Liver (tissue), 9 donors: ENCODE measurements around the gene UBIAD1. TPM values are rescaled to one million over a fixed set of nuclear protein-coding genes. Genes with fewer than 3 reads are reported as not detected.

Experiments
- DNase-seq: peaks from one replicate; pipeline ENCODE4 v3.0.0-alpha.2; 2017; ENCODE audit warnings: low spot score
- H3K27ac ChIP-seq, 2 donors: one replicate each; pipeline ENCODE4 v1.7.0; 2013; ENCODE audit warnings: inconsistent platforms in 2 of 2, low read length in 2 of 2, control low read depth in 1 of 2, low read depth in 1 of 2, mild to moderate bottlenecking in 1 of 2
- H3K27me3 ChIP-seq, 4 donors: one replicate each; pipeline versions ENCODE4 v1.6.1 to v1.7.0; 2013; ENCODE audit warnings: low read length in 3 of 4, inconsistent platforms in 1 of 4, mild to moderate bottlenecking in 1 of 4, moderate library complexity in 1 of 4; ENCODE audit not compliant: control insufficient read depth in 4 of 4, insufficient read depth in 4 of 4
- H3K36me3 ChIP-seq, 4 donors: one replicate each; pipeline versions ENCODE4 v1.6.1 to v1.7.0; 2013; ENCODE audit warnings: low read length in 3 of 4, mild to moderate bottlenecking in 3 of 4, low read depth in 1 of 4, moderate library complexity in 1 of 4; ENCODE audit not compliant: control insufficient read depth in 4 of 4, insufficient read depth in 3 of 4
- H3K4me1 ChIP-seq, 4 donors: one replicate each; pipeline versions ENCODE4 v1.6.1 to v1.7.0; 2013; ENCODE audit warnings: low read length in 3 of 4, mild to moderate bottlenecking in 3 of 4, moderate library complexity in 1 of 4; ENCODE audit not compliant: control insufficient read depth in 4 of 4, insufficient read depth in 4 of 4
- H3K4me3 ChIP-seq, 3 donors: one replicate each; pipeline versions ENCODE4 v1.6.1 to v1.7.0; 2013; ENCODE audit warnings: low read length in 3 of 3, control low read depth in 1 of 3, low read depth in 1 of 3, mild to moderate bottlenecking in 1 of 3
- H3K9ac ChIP-seq, 2 donors: one replicate each; pipeline ENCODE4 v1.7.0; 2013; ENCODE audit warnings: low read length in 2 of 2, mild to moderate bottlenecking in 2 of 2, moderate library complexity in 2 of 2, control low read depth in 1 of 2, low read depth in 1 of 2
- H3K9me3 ChIP-seq, 4 donors: one replicate each; pipeline versions ENCODE4 v1.6.1 to v1.7.0; 2013; ENCODE audit warnings: low read length in 3 of 4; ENCODE audit not compliant: control insufficient read depth in 4 of 4
- ATF3 ChIP-seq: IDR thresholded peaks from 2 replicates; pipeline ENCODE4 v1.6.1; 2016; ENCODE audit warnings: antibody characterized with exemption
- CTCF ChIP-seq: fragments of 150-350 bp; IDR thresholded peaks from 2 replicates; pipeline ENCODE4 v1.5.1; 2017; ENCODE audit warnings: improper control_type of control experiment, low read depth, low read length; ENCODE audit not compliant: missing input control
- EGR1 ChIP-seq, 2 donors: IDR thresholded peaks; 2 replicates each; pipeline ENCODE4 v1.6.1; 2016 to 2018; ENCODE audit warnings: antibody characterized with exemption in 2 of 2, low read depth in 2 of 2
- FOXA1 ChIP-seq: IDR thresholded peaks from 2 replicates; pipeline ENCODE4 v1.6.1; 2016; ENCODE audit warnings: antibody characterized with exemption
- FOXA2 ChIP-seq: IDR thresholded peaks from 2 replicates; pipeline ENCODE4 v1.6.1; 2016; ENCODE audit warnings: antibody characterized with exemption
- HNF4A ChIP-seq, 2 donors: conservative IDR thresholded peaks; 2 replicates each; pipeline ENCODE4 v1.6.1; 2016; ENCODE audit warnings: antibody characterized with exemption in 2 of 2, mild to moderate bottlenecking in 2 of 2
- HNF4G ChIP-seq: IDR thresholded peaks from 2 replicates; pipeline ENCODE4 v1.6.1; 2016; ENCODE audit warnings: antibody characterized with exemption
- JUND ChIP-seq, 2 donors: IDR thresholded peaks; 2 replicates each; pipeline ENCODE4 v1.6.1; 2016; ENCODE audit warnings: antibody characterized with exemption in 2 of 2
- MAX ChIP-seq: IDR thresholded peaks from 2 replicates; pipeline ENCODE4 v1.6.1; 2016; ENCODE audit warnings: antibody characterized with exemption
- NR2F2 ChIP-seq: IDR thresholded peaks from 2 replicates; pipeline ENCODE4 v1.6.1; 2016; ENCODE audit warnings: antibody characterized with exemption
- REST ChIP-seq: IDR thresholded peaks from 2 replicates; pipeline ENCODE4 v1.6.1; 2016; ENCODE audit warnings: antibody characterized with exemption, mild to moderate bottlenecking
- RXRA ChIP-seq, 2 donors: IDR thresholded peaks; 2 replicates each; pipeline ENCODE4 v1.6.1; 2017 to 2018; ENCODE audit warnings: antibody characterized with exemption in 2 of 2, mild to moderate bottlenecking in 1 of 2
- ZBTB33 ChIP-seq: IDR thresholded peaks from 2 replicates; pipeline ENCODE4 v1.6.1; 2016; ENCODE audit warnings: antibody characterized with exemption
- whole genome bisulfite sequencing: extraction: QIAGEN DNeasy Blood & Tissue Kit; methylation state at CpG from one replicate; pipeline ENCODE4 v1.1.7; 2013; 5-methylcytosine and 5-hydroxymethylcytosine counted together
- polyA plus RNA-seq, 2 donors: library from polyadenylated mRNA; stranded (reverse) in 1 of 2; unstranded in 1 of 2; fragments of 200-250 nt in 1 of 2; fragments of >200 nt in 1 of 2; fragmentation: Nextera tagmentation in 1 of 2; extraction: Ambion mirVana in 1 of 2; gene quantifications; one replicate each; pipeline versions ENCODE4 v1.2.1 to v1.2.3, GENCODE V29; 2013 to 2015
- total RNA-seq, 2 donors: library from RNA; depleted of rRNA; stranded (reverse); fragments of >200 nt; gene quantifications; one replicate each; pipeline ENCODE4 v1.2.3, GENCODE V29; 2014
- donor health status: healthy.
- donor health status: healthy.
- donor health status: healthy.
- donor health status: healthy.
- donor health status: healthy.

Gene UBIAD1
- total and polyA plus RNA-seq, 4 donors: 5.4 to 10.2 (median 8.9) TPM

GRCh38 chr1:11321656-11322491 is 48.9 kb downstream of the UBIAD1 start:
- H3K4me3 ChIP-seq: no peak overlapping the region
- no peak overlapping the region for H3K27ac ChIP-seq
- no peaks in the 10 kb centered on the region for H3K27me3 ChIP-seq
- TF ChIP-seq HNF4A (conservative IDR thresholded peaks at IDR 0.05) (no peak), NR2F2 (no peak), CTCF (no peak), ZBTB33 (no peak)
- H3K9me3 ChIP-seq: no peaks in the 10 kb centered on the region
- WGBS: 77% methylated on average over 10 of the region's 10 CpGs
- DNase-seq: no peak
- no peak overlapping the region for H3K9ac ChIP-seq
- H3K4me1 ChIP-seq: peaks cover 0 to 1% (median 0%) of the 10 kb centered on the region in 4 donors
- no peaks in the 10 kb centered on the region for H3K36me3 ChIP-seq

GRCh38 chr1:11324567-11325165 is 51.7 kb downstream of the UBIAD1 start:
- Histone ChIP-seq H3K27me3 (no peaks in the 10 kb centered on the region), H3K36me3 (no peaks in the 10 kb centered on the region), H3K27ac (no peak overlapping the region), H3K4me1 (peaks cover 0 to 1% (median 0%) of the 10 kb centered on the region in 4 donors), H3K4me3 (no peak overlapping the region), H3K9me3 (no peaks in the 10 kb centered on the region), H3K9ac (no peak overlapping the region)
- DNase-seq: no peak
- TF ChIP-seq ATF3 (no peak), MAX (no peak), FOXA2 (no peak), HNF4G (no peak), EGR1 (IDR thresholded peaks at IDR 0.05; ENCODE audit: low read depth in 2 of 2) (no peak), HNF4A (conservative IDR thresholded peaks at IDR 0.05) (no peak), RXRA (IDR thresholded peaks at IDR 0.05) (no peak), FOXA1 (no peak), CTCF (no peak), JUND (IDR thresholded peaks at IDR 0.05) (no peak), ZBTB33 (no peak), REST (no peak)
- 70% methylated on average over 17 of the region's 17 CpGs for WGBS
